HG02938 (cell line): ENCODE data around the gene EML5.
"Not testable (repeated sequence)": the region's sequence is repeated elsewhere in the genome, so short reads cannot be mapped to it uniquely, and the experiment has no call there.

Source experiments
- ATAC-seq: cut with Tn5 transposase; IDR thresholded peaks from one replicate; pipeline ENCODE4 v1.9.1; 2021; ENCODE audit warnings: mild to moderate bottlenecking, moderate library complexity; ENCODE audit not compliant: unreplicated experiment

EML5 gene

GRCh38 chr14:88792473-88793258 lies at the start of gene EML5:
Gene EML5 (minus strand): TSS chr14:88792953. CDS start chr14:88792503, 450 bp downstream.
- peak; percentile 82 for ATAC-seq

DNA sequence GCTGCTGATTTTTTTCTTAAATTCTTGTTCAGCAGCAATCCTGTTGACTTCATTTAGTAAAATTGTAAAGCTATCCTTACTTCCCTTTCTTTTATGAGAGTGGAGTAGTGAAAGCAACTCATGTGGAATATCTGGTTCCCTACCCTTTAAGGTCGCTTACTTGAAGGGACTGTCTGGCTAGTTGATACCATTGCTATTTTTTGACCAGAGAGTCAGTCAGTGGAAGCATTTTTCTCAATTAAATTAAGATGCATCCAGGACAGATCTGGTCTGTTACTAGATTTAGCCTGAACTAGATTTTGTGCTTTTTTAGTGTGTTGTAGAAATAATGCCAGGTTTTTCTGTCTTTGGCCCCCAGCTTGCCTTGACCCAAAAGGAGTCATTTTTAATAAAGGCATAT lies 49.7 kb upstream of the EML5 start:
- ATAC-seq, result no peak

DNA sequence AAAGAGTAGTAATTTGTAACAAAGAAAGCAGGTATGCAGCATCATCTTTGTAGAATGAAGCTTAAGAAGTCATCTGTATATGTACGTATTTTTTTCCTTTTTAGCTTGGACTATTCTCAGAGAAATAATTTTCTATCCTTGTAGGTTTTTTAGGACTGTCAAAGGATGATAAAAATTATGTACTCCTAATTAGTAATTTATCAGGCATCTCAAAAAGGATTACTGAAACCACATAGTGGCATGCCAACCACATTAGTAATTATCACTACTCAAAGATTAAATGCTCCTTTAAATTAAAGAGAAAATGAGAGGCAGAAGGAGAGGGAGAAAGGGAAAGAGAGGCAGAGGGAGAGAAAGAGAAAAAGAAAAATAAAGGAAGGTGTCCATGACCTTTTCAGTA lies 49.0 kb upstream of the EML5 start:
- no peak for ATAC-seq

GRCh38 chr14:88840926-88841325 lies 48.2 kb upstream of the EML5 start:
- no peak for ATAC-seq

DNA sequence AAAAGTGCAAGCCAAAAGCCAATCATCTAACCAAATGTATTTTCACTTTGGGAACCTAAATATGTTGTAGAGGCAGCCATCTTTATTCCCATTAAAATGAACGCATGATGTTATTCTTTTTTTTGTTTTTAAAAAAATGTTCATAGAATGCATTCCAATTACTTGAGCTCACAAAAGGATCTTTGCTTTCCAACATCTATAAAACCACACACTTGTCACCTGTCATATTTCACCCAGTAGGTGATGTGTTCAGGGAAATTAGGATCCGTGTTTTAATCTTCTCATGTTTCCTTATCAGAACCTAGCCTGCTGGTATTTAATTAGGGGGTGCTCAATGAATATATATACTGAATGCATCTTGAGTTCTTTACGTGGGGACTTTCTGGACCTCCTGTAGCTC lies 45.3 kb upstream of the EML5 start:
- ATAC-seq, result no peak

- no peak for ATAC-seq
Measured at GRCh38 chr14:88837495-88837894, 44.7 kb upstream of the EML5 start.

DNA sequence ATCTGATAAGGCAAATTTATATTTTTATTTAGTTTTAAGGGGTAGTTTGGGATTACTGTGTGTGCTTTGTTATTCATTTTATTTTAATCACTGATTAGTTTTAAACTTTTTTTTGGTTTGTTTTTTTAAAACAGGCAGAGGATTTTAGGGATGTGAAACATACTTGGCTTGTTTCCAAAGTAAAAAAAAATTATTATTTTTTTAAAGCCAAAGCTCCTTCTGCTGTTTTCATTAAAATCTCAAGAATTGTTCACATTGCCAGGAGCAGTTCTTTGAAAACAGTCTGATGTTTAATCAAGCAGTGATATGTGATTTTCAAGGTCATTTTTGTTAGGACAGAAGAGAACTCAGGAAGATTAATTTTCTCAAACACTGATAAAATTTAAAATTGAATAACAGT lies 42.9 kb upstream of the EML5 start:
- no peak for ATAC-seq

DNA sequence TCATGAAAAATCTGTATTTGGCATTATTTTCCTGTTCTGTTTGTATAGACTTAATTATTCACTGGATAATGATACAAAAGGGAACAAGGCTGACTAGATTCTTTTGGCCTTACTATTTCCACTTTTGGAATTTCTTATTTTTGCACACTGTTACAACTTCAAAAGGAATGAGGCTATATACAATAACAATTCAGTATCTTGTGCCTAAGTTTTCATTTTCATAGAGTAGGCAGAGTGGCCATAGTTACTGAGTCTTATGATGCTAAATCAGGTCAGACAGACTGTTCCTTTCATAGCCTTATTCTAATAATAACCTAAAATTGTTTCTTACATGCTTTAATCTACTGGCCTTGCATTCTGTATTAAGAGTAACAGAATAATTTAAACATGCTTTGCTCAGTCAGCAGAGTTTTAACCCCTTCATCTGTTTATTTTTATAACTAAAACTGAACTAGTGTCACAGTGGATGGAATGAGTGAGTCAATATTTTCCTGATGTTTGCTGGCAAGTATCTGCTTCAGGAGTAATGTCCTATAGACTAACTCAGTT lies 42.2 kb upstream of the EML5 start:
- ATAC-seq, result no peak

- ATAC-seq, result no peak
Measured at GRCh38 chr14:88831284-88831683, 38.5 kb upstream of the EML5 start.

DNA sequence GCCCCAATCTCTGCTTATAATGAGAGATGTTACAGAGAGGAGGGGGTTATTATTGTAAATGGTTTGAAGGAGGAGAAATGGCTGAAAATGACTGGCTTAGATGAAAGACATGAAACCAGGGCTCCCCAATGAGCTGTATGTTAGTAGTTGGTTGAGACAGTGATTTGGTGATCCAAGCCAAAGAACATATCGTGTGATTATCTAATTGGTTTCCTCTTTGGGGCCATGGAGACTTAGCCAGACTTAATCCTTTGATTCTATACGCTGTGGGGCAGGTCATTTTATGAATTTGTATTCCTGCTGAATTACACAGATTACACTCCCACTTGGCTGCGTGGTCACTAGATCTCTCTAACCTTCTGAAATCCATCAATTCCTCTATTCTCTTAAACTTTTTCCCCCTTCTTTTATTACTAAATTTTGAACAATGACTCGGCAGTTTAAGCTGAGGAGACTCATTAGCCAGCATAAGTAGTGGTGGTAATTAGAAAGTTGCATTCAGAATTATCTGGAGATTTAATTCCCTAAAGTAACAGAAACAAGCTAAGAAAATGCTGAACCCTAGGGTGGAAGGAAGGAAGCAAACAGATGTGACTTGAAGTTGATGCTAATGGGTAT lies 37.0 kb upstream of the EML5 start:
- no peak for ATAC-seq

- no peak for ATAC-seq
Measured at GRCh38 chr14:88829188-88829587, 36.4 kb upstream of the EML5 start.

- no peak for ATAC-seq
Measured at GRCh38 chr14:88825503-88825902, 32.8 kb upstream of the EML5 start.

DNA sequence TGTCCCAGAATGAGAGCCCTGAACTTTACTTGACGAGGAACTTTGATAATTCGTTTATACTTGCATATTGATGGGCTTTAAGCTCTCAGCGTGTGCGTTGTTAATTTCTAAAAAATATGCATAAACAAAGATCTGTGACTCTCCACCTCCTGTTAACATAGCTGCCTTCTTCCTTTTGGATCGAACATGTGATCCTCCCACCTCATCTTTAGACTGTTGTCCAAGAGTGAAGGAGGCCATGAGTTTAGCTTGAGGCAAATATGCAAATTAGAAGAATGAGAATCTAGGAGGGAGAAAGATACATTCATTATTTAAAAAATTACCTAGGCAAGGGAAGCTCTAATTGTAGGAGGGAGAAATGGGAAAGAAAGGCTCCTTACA lies 32.3 kb upstream of the EML5 start:
- ATAC-seq, result no peak

- peak; percentile 98 for ATAC-seq
Measured at GRCh38 chr14:88824314-88825077, 31.7 kb upstream of the EML5 start, which contains the start of gene TTC8. Gene TTC8 (plus strand): TSS chr14:88824651. CDS start chr14:88824708, 57 bp downstream.

DNA sequence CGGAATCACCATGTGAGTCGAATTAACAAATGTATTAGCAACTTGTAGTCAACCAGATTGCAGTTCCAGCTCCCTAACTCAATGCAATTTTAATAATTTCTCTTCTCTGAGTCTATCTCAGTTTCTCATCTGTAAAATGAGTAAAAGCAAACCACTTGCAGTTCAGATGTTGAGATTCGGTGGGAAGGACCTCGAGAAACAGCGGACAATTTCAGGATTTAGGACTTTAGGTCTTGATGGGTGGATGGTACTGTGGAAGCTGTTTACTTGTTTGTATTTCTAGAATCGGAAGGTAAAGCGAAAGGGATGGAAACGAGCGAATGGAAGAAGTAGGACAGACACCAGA lies 31.2 kb upstream of the EML5 start:
- peak; percentile 16 for ATAC-seq

- no peak for ATAC-seq
Measured at GRCh38 chr14:88821888-88822287, 29.1 kb upstream of the EML5 start.

DNA sequence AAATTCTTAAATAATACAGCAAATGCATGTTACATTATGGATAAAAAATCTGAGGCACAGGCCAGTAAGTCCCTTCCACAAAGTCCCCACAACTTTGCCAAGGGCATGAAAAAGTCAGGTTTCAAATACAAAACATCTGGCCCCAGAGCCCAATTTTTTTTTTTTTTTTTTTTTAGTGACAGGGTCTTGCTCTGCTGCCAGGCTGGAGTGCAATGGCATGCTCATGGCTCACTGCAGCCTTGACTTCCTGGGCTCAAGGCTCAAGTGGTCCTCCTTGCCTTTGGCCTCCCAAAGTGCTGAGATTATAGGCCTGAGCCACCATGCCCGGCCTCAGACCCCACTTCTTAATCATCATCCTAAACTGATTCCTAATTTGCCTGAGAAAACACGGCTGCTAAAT lies 28.6 kb upstream of the EML5 start:
- ATAC-seq, result no peak

- not testable (repeated sequence) for ATAC-seq
Measured at GRCh38 chr14:88819674-88820073, 26.9 kb upstream of the EML5 start.

DNA sequence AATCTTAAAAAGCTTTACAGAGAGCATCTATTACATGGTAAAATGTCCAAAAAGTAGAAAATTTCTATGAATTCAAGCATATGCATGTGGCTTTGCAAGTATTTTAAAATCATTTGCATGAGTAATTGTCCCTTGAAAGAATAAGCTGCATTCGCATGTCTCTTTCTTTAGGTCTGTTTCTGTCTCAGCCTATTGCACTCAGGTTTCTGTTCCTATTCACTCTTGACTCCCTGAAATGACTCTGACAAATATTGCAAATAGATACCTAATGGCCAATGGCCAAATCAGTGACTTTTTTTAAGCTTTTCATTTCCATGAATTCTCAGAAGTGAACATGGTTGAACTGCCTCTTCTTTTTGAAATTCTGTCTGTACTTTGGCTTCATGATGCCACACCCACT lies 25.3 kb upstream of the EML5 start:
- ATAC-seq, result peak; percentile 80

GRCh38 chr14:88815980-88816379 lies 23.2 kb upstream of the EML5 start:
- ATAC-seq, result no peak

DNA sequence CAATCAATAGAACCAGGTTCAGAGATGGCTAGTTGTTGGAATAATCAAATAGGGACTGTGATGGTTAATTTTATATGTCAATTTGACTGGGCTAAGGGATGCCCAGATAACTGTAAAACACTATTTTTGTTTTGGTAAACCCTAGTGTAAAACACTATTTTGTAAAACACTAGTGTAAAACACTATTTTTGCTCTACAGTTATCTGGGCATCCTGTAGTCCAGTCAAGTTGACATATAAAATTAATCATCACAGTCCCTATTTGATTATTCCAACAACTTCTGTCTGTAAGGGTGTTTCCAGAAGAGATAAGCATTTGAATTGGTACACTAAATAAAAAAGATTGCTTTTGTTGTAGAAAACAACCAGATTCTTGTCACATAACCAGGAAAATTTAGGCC lies 15.6 kb upstream of the EML5 start:
- no peak for ATAC-seq

GRCh38 chr14:88804477-88804876 lies 11.7 kb upstream of the EML5 start:
- no peak for ATAC-seq
